Muscle layer of duodenum (tissue), 2 donors: ENCODE results near the gene PRR35.

Experiments
- H3K27ac ChIP-seq: one replicate; pipeline ENCODE4 v1.7.0; 2013; ENCODE audit warnings: mild to moderate bottlenecking, low read length
- H3K27me3 ChIP-seq: one replicate; pipeline ENCODE4 v1.7.0; 2013; ENCODE audit warnings: low read depth, mild to moderate bottlenecking, control low read depth, low read length
- H3K36me3 ChIP-seq, 2 donors: one replicate each; pipeline ENCODE4 v1.7.0; 2013; ENCODE audit warnings: low read length in 2 of 2, control low read depth in 1 of 2, mild to moderate bottlenecking in 1 of 2; ENCODE audit not compliant: insufficient read depth in 2 of 2, control insufficient read depth in 1 of 2
- H3K4me1 ChIP-seq, 2 donors: one replicate each; pipeline ENCODE4 v1.7.0; 2013; ENCODE audit warnings: low read length in 2 of 2, mild to moderate bottlenecking in 2 of 2, control low read depth in 1 of 2, moderate library complexity in 1 of 2; ENCODE audit not compliant: insufficient read depth in 2 of 2, control insufficient read depth in 1 of 2
- H3K4me3 ChIP-seq, 2 donors: one replicate each; pipeline ENCODE4 v1.7.0; 2013; ENCODE audit warnings: low read length in 2 of 2, low read depth in 1 of 2, mild to moderate bottlenecking in 1 of 2
- H3K9me3 ChIP-seq, 2 donors: one replicate each; pipeline ENCODE4 v1.7.0; 2013; ENCODE audit warnings: low read length in 2 of 2, control low read depth in 1 of 2, mild to moderate bottlenecking in 1 of 2; ENCODE audit not compliant: control insufficient read depth in 1 of 2
- donor health status: healthy.

The PRR35 gene

GRCh38 chr16:572865-573650 is 12.9 kb downstream of the PRR35 start:
- Histone ChIP-seq H3K9me3 (no peaks in the 10 kb centered on the region), H3K4me1 (peaks cover 6 to 17% of the 10 kb centered on the region in 2 donors), H3K4me3 (no peak overlapping the region), H3K36me3 (peaks cover 0 to 33% of the 10 kb centered on the region in 2 donors), H3K27me3 (no peaks in the 10 kb centered on the region), H3K27ac (no peak overlapping the region)

GRCh38 chr16:574021-574760 is 14.0 kb downstream of the PRR35 start:
- Histone ChIP-seq H3K36me3 (peaks cover 0 to 33% of the 10 kb centered on the region in 2 donors), H3K9me3 (no peaks in the 10 kb centered on the region), H3K4me1 (peaks cover 2 to 13% of the 10 kb centered on the region in 2 donors), H3K4me3 (no peak overlapping the region), H3K27me3 (no peaks in the 10 kb centered on the region), H3K27ac (no peak overlapping the region)

DNA sequence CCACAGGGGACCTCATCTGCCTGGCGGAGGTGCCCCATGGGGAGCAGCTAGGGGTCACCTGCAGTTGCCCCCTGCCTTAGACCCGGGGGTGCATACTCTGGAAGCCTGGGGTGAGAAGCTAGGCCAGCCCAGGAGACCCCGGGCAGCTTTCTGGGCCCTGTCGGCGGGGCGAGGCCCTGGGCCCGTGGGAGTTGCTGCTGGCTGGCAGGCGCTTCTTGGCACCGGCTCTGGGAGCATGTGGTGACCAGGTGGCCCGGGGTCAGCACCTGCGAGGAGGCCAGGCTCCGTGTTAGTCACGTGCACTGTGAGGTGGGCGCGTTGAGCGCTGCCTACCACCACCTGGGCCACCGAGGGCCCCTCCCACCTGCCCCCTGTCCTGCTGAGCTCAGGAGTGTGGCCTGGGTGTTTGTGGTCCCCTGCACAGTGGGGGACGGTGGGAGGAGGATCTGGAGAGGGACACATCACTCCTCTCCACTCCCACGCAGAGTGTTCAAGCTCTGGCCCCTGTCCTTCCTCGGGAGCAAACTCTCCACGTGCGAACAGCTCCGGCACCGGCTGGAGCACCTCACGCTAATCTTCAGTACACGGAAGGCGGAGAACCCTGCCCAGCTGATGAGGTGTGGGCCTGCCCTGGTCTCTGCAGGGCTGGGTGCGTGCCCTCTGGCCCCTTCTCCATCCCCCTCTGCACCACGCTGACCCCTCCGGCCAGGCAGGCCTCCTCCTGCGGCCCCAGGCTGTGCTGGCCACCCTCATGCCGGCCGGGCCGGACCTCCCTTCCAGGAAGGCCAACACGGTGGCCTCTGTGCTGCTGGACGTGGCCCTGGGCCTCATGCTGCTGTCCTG is 15.4 kb downstream of the PRR35 start:
- peaks cover 0 to 35% of the 10 kb centered on the region in 2 donors for H3K36me3 ChIP-seq
- H3K27me3 ChIP-seq, result no peaks in the 10 kb centered on the region
- H3K9me3 ChIP-seq, result no peaks in the 10 kb centered on the region
- H3K27ac ChIP-seq, result no peak overlapping the region
- H3K4me3 ChIP-seq, result no peak overlapping the region
- peaks cover 0 to 11% of the 10 kb centered on the region in 2 donors for H3K4me1 ChIP-seq

- no peaks in the 10 kb centered on the region for H3K27me3 ChIP-seq
- no peak overlapping the region for H3K27ac ChIP-seq
- H3K36me3 ChIP-seq, result peaks cover 0 to 40% of the 10 kb centered on the region in 2 donors
- no peak overlapping the region for H3K4me3 ChIP-seq
- H3K9me3 ChIP-seq, result no peaks in the 10 kb centered on the region
- H3K4me1 ChIP-seq, result peaks cover 0 to 5% of the 10 kb centered on the region in 2 donors
Observed at GRCh38 chr16:576197-576822, 16.1 kb downstream of the PRR35 start.

GRCh38 chr16:576823-577201 is 16.6 kb downstream of the PRR35 start:
- no peaks in the 10 kb centered on the region for H3K27me3 ChIP-seq
- no peak overlapping the region for H3K27ac ChIP-seq
- H3K9me3 ChIP-seq, result no peaks in the 10 kb centered on the region
- no peak overlapping the region for H3K4me3 ChIP-seq
- peaks cover 0 to 38% of the 10 kb centered on the region in 2 donors for H3K36me3 ChIP-seq
- H3K4me1 ChIP-seq, result peaks cover 0 to 5% of the 10 kb centered on the region in 2 donors

DNA sequence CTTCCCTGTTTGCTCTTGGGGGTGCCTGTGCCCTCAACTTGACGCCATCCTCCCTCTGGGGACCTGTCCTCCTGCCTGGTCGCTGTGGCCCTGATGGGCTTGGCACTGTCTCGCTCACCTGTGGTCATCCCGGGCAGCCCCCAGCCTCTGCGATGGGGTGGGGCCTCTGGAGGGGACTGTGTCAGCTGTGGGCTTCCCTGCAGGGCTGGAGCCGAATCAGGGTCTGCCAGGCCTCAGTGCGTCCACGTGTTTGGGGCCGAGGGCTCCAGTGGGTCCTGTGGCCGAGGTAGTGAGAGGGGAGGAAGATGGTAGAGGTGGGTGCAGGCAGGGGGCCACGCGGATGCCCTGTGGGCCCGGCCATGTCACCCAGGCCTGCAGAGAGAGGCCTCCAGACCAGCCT is 17.6 kb downstream of the PRR35 start:
- Histone ChIP-seq H3K27ac (no peak overlapping the region), H3K4me1 (peaks cover 0 to 5% of the 10 kb centered on the region in 2 donors), H3K27me3 (no peaks in the 10 kb centered on the region), H3K36me3 (peaks cover 0 to 33% of the 10 kb centered on the region in 2 donors), H3K9me3 (no peaks in the 10 kb centered on the region), H3K4me3 (no peak overlapping the region)

DNA sequence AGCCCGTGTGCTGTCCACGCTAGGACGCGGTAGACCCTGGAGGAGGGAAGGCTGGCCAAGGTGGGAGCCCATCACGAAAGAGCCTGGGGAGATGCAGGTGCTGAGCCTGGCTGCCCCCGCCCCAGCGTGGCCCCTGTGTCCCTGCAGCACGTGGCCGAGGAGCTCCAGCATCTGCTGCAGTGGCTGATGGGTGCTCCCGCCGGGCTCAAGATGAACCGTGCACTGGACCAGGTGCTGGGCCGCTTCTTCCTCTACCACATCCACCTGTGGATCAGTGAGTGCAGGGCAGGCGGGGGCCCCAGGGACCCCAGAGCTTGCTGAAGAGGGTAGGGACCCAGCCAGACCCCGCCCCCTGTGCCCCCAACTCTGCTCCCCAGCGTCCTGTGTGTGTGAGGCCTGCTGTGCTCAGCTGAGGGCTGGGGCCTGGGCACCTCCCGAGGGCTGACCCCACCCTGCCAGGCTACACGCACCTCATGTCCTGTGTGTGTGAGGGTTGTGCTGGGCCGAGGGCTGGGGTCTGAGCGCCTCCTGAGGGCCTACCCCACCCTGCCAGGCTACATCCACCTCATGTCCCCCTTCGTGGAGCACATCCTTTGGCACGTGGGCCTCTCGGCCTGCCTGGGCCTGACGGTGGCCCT is 18.2 kb downstream of the PRR35 start:
- Histone ChIP-seq H3K4me1 (peaks cover 0 to 5% of the 10 kb centered on the region in 2 donors), H3K4me3 (no peak overlapping the region), H3K27me3 (no peaks in the 10 kb centered on the region), H3K27ac (no peak overlapping the region), H3K9me3 (no peaks in the 10 kb centered on the region), H3K36me3 (peaks cover 0 to 33% of the 10 kb centered on the region in 2 donors)

- H3K9me3 ChIP-seq, result no peaks in the 10 kb centered on the region
- peaks cover 0 to 31% of the 10 kb centered on the region in 2 donors for H3K36me3 ChIP-seq
- no peaks in the 10 kb centered on the region for H3K27me3 ChIP-seq
- H3K27ac ChIP-seq, result no peak overlapping the region
- no peak overlapping the region for H3K4me3 ChIP-seq
- H3K4me1 ChIP-seq, result peaks cover 0 to 5% of the 10 kb centered on the region in 2 donors
Observed at GRCh38 chr16:578870-579405, 18.7 kb downstream of the PRR35 start.

DNA sequence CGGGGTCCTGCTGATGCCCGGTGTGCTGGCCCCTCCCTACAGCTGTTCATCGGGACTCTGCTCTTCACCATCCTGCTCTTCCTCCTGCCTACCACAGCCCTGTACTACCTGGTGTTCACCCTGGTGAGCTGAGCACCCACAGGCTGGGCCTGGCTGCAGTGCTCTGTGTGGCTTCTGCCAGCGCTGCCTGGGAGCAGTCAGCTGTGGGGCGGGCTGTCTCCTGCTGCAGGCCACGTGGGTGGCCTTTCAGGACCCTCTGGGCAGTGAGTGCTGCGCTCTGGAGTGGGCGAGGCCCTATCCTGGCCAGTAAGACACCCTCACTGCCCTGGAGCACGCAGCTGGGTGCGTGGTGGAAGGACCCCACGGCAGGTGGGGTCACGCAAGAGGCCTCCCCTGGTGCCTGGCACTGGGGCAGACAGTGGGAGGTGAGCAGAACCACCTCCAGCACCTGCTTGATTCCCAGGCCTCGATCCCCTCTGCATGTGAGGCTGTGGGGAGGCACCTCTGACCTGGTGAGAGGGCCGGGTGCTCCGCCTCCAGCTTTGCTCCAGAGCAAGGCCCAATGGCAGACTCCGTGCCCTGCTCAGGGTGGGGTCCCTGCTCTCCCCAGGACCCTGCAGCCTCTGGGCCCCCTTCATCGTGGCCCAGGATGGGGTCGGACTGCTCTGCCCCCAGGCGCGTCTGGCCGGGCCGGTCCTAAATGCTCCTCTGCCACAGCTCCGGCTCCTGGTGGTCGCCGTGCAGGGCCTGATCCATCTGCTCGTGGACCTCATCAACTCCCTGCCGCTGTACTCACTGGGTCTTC is 20.1 kb downstream of the PRR35 start:
- H3K36me3 ChIP-seq, result peaks cover 0 to 17% of the 10 kb centered on the region in 2 donors
- H3K4me3 ChIP-seq, result no peak overlapping the region
- no peak overlapping the region for H3K27ac ChIP-seq
- H3K27me3 ChIP-seq, result no peaks in the 10 kb centered on the region
- H3K4me1 ChIP-seq, result peaks cover 0 to 5% of the 10 kb centered on the region in 2 donors
- no peaks in the 10 kb centered on the region for H3K9me3 ChIP-seq
